ENCODE data around the gene MIOX. TPM values are rescaled to one million over a fixed set of nuclear protein-coding genes. Genes with fewer than 3 reads are reported as not detected.
"Not testable (repeated sequence)": the region's sequence is repeated elsewhere in the genome, so short reads cannot be mapped to it uniquely, and the experiment has no call there.

The MIOX gene
- total RNA-seq, 2 experiments from 2014 or later = 0.39 to 0.59 TPM

- H3K27me3 Mint-ChIP-seq = no peaks in the 10 kb centered on the region
- H3K4me1 Mint-ChIP-seq (ENCODE audit: low read depth) = peaks cover 57% of the 10 kb centered on the region
- intact Hi-C loops (cut with micrococcal nuclease) = loop anchor here (10.0 kb wide), 1 partner anchor 598 kb away; no protein-coding TSS in a partner anchor
- H3K9me3 Mint-ChIP-seq = no peaks in the 10 kb centered on the region
- H3K27ac Mint-ChIP-seq = peak overlapping the region; percentile 99
- H3K4me3 Mint-ChIP-seq = peak overlapping the region; percentile 92
- H3K36me3 Mint-ChIP-seq = peaks cover 14% of the 10 kb centered on the region
- ChIA-PET CTCF (interaction anchor here (2.1 kb wide), 2 partner anchors 30 to 88 kb away, joined by 7 to 17 read pairs; partner anchors contain the start of gene SYCE3), POLR2A (interaction anchor here (1.0 to 9.9 kb wide), 6 partner anchors 6 to 88 kb away, joined by 3 to 139 read pairs (median 9); partner anchors contain the start of genes CHKB, KLHDC7B, SCO2 and TYMP)
- no peak for DNase-seq
These were observed 46.5 kb downstream of the MIOX start for GRCh38 chr22:50532824-50533796.

DNA sequence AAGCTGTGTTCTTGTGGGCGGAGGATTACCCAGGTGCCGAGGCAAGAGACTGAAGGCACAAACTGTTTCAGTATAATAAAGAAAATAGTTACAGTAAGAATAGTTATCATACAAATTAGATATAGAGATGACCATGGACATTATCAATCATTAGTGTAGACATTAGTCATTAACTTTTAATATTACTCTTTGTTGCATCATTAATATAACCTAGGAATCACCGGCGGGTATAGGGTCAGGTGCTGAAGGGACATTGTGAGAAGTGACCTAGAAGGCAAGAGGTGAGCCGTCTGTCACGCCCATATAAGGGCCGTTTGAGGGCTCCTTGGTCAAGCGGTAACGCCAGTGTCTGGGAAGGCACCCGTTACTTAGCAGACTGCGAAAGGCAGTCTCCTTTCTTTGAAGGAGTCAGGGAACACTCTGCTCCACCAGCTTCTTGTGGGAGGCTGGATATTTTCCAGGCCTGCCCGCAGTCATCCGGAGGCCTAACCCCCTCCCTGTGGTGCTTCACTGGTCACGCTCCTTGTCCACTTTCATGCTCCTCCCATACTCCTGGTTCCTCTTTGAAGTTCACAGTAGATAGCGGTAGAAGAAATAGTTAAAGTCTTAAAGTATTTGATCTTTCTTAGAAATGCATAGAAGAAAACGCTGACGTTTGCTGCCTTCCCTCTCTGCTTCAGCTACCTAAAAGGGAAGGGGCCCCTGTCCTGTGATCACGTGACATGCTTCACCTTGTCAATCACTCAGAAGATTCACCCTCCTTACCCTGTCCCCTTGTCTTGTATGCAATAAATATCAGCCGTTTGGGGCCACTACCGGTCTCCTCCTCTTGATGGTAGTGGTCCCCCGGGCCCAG, 47.4 kb downstream of the MIOX start:
- CTCF ChIA-PET = interaction anchor here (1.4 kb wide), 1 partner anchor 87 kb away, joined by 3 read pairs; no protein-coding TSS in a partner anchor
- H3K4me1 Mint-ChIP-seq (ENCODE audit: low read depth) = peaks cover 53% of the 10 kb centered on the region
- not testable (repeated sequence) for H3K36me3 Mint-ChIP-seq, H3K27me3 Mint-ChIP-seq, H3K9me3 Mint-ChIP-seq
- intact Hi-C loops (cut with micrococcal nuclease) = loop anchor here (10.0 kb wide), 1 partner anchor 599 kb away; no protein-coding TSS in a partner anchor
- peak; percentile 38 for DNase-seq
- POLR2A ChIA-PET = interaction anchor here (0.6 to 9.9 kb wide), 5 partner anchors 7 to 290 kb away, joined by 3 to 139 read pairs (median 9); partner anchors contain the start of genes SCO2, SYCE3 and TYMP
- H3K27ac Mint-ChIP-seq = peak overlapping the region; percentile 99
- H3K4me3 Mint-ChIP-seq = peak overlapping the region; percentile 43

DNA sequence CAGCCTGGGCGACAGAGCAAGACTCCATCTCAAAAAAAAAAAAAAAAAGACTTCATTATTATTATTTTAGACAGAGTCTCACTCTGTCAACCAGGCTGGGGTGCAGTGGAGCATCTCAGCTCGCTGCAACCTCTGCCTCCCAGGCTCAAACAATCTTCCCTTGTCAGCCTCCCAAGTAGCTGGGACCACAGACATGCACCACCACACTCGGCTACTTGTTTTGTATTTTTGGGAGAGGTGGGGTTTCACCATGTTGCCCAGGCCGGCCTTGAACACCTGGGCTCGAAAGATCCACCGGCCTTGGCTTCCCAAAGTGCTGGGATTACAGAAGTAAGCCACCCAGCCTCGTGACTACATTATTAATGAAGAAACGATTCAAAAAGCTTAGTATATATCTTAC, 48.5 kb downstream of the MIOX start:
- H3K4me1 Mint-ChIP-seq (ENCODE audit: low read depth) = peaks cover 60% of the 10 kb centered on the region
- no peak for DNase-seq
- H3K36me3 Mint-ChIP-seq = peaks cover 5% of the 10 kb centered on the region
- H3K27me3 Mint-ChIP-seq = no peaks in the 10 kb centered on the region
- H3K27ac Mint-ChIP-seq = peak overlapping the region; percentile 42
- CTCF ChIA-PET = interaction anchor here (1.4 to 1.5 kb wide), 2 partner anchors 10 to 86 kb away, joined by 3 to 7 read pairs; partner anchors contain the start of gene KLHDC7B
- no peak overlapping the region for H3K4me3 Mint-ChIP-seq
- no peaks in the 10 kb centered on the region for H3K9me3 Mint-ChIP-seq
- POLR2A ChIA-PET = interaction anchor here (0.6 to 9.9 kb wide), 5 partner anchors 8 to 291 kb away, joined by 3 to 139 read pairs (median 3); partner anchors contain the start of genes LMF2, NCAPH2, SCO2 and SYCE3
- intact Hi-C loops (cut with micrococcal nuclease) = loop anchor here (10.0 kb wide), 1 partner anchor 600 kb away; no protein-coding TSS in a partner anchor

- POLR2A ChIA-PET = interaction anchor here (1.0 to 9.9 kb wide), 2 partner anchors 9 to 62 kb away, joined by 5 to 139 read pairs; partner anchors contain the start of genes SCO2 and TYMP
These were observed 49.6 kb downstream of the MIOX start for GRCh38 chr22:50536226-50536625.

DNA sequence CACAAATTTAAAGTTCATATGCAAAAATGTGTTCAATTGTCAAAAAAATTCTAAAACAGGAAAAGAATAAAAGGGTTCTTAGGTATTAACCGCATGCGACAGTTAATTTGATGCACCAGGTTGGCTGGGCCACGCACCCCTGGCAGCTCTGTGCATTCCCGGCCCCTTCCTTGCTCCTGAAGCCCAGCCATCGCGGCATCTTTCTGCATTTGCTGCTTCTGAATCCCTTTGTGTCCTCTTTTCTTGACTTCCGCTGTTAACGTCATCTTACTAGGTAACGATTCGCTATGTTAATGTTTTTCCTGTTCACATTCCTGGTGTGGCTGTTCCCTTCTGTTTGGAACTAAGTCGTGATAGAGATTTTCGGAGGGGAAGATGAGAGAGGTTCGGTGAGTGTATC, 51.1 kb downstream of the MIOX start:
- no peak for DNase-seq
- no peaks in the 10 kb centered on the region for H3K27me3 Mint-ChIP-seq
- peaks cover 2% of the 10 kb centered on the region for H3K9me3 Mint-ChIP-seq
- ChIA-PET CTCF (interaction anchor here (1.5 to 7.5 kb wide), 2 partner anchors 12 to 25 kb away, joined by 4 to 88 read pairs; partner anchors contain the start of genes SCO2 and SYCE3), POLR2A (interaction anchor here (2.8 to 9.9 kb wide), 3 partner anchors 11 to 83 kb away, joined by 13 to 139 read pairs (median 39); partner anchors contain the start of genes SCO2, SYCE3 and TYMP)
- H3K36me3 Mint-ChIP-seq = peaks cover 4% of the 10 kb centered on the region
- H3K4me1 Mint-ChIP-seq (ENCODE audit: low read depth) = peaks cover 81% of the 10 kb centered on the region
- no peak overlapping the region for H3K4me3 Mint-ChIP-seq
- H3K27ac Mint-ChIP-seq = peak overlapping the region; percentile 100
- intact Hi-C loops (cut with micrococcal nuclease) = loop anchor here (2.0 to 10.0 kb wide), 3 partner anchors 13 to 603 kb away; partner anchors contain the start of genes CHKB and SCO2

More at GRCh38 chr22:50536226-50536625, 49.6 kb downstream of the MIOX start:
- Mint-ChIP-seq H3K4me3 (no peak overlapping the region), H3K27me3 (no peaks in the 10 kb centered on the region), H3K36me3 (peaks cover 3% of the 10 kb centered on the region), H3K4me1 (ENCODE audit: low read depth) (peaks cover 69% of the 10 kb centered on the region), H3K27ac (no peak overlapping the region), H3K9me3 (no peaks in the 10 kb centered on the region)
- CTCF ChIA-PET = interaction anchor here (1.0 to 7.5 kb wide), 3 partner anchors 9 to 11 kb away, joined by 3 to 88 read pairs (median 7); partner anchors contain the start of genes KLHDC7B and SCO2
- no peak for DNase-seq
- intact Hi-C loops (cut with micrococcal nuclease) = loop anchor here (10.0 kb wide), 1 partner anchor 601 kb away; no protein-coding TSS in a partner anchor

Other genes with a start within 250 kb of the MIOX start
- 10 to 100 TPM; 41.4 to 43.8 TPM for gene TUBGCP6, start 241.8 kb upstream of the MIOX start, total RNA-seq
- 10 to 100 TPM; 46.1 to 47.6 TPM for gene HDAC10, start 235.6 kb upstream of the MIOX start, total RNA-seq
- 1 to 10 TPM; 9.1 to 9.7 TPM for gene MAPK12, start 225.2 kb upstream of the MIOX start, total RNA-seq
- gene MAPK11, start 216.5 kb upstream of the MIOX start, total RNA-seq = 10 to 100 TPM; 23.1 to 24.6 TPM
- 1 to 10 TPM; 6.3 to 8.3 TPM for gene PLXNB2, start 179.2 kb upstream of the MIOX start, total RNA-seq
- 1 to 10 TPM; 3.5 to 3.6 TPM for gene DENND6B, start 159.8 kb upstream of the MIOX start, total RNA-seq
- gene PPP6R2, start 143.5 kb upstream of the MIOX start, total RNA-seq = 10 to 100 TPM; 41.2 to 41.7 TPM
- 100 to 1,000 TPM; 110 to 112 TPM for gene SBF1, start 11.8 kb upstream of the MIOX start, total RNA-seq
- gene ADM2, start 5.3 kb upstream of the MIOX start, total RNA-seq = 1 to 10 TPM; 7.3 to 7.4 TPM
- gene LMF2, start 20.8 kb downstream of the MIOX start, total RNA-seq = 10 to 100 TPM; 62.1 to 63.8 TPM
- 100 to 1,000 TPM; 134 to 138 TPM for gene NCAPH2, start 21.4 kb downstream of the MIOX start, total RNA-seq
- gene SCO2, start 38.7 kb downstream of the MIOX start, total RNA-seq = 1 to 10 TPM; 1.9 to 5.6 TPM
- 10 to 100 TPM; 64.7 to 65.6 TPM for gene TYMP, start 43.2 kb downstream of the MIOX start, total RNA-seq
- 1 to 10 TPM; 6.9 to 7.7 TPM for gene KLHDC7B, start 59.0 kb downstream of the MIOX start, total RNA-seq
- gene SYCE3, start 76.1 kb downstream of the MIOX start, total RNA-seq = 1 to 10 TPM in 1 of 2 experiments, under 1 TPM in 1; 0.87 to 1.0 TPM
- gene CPT1B, start 91.6 kb downstream of the MIOX start, total RNA-seq = 10 to 100 TPM; 33.3 to 36.9 TPM
- 10 to 100 TPM; 76.2 to 76.3 TPM for gene CHKB, start 96.0 kb downstream of the MIOX start, total RNA-seq
- gene MAPK8IP2, start 113.9 kb downstream of the MIOX start, total RNA-seq = under 1 TPM; 0.10 to 0.19 TPM
- 10 to 100 TPM; 23.9 to 25.8 TPM for gene ARSA, start 141.3 kb downstream of the MIOX start, total RNA-seq
- gene SHANK3, start 186.0 kb downstream of the MIOX start, total RNA-seq = under 1 TPM; 0.05 to 0.07 TPM

Data from activated CD4-positive, alpha-beta memory T cell treated with anti-CD3 and anti-CD28 coated beads for 36 hours (primary cell).